GM18951 (cell line): ENCODE measurements around the gene PRR3.
"Not testable (repeated sequence)": the region's sequence is repeated elsewhere in the genome, so short reads cannot be mapped to it uniquely, and the experiment has no call there.

Experiments used
- POLR2A ChIP-seq: IDR thresholded peaks from 4 replicates; pipeline ENCODE4 v1.6.1; 2011; ENCODE audit warnings: mild to moderate bottlenecking; ENCODE audit not compliant: insufficient read length, insufficient read depth; ENCODE audit errors: extremely low read depth
- in situ Hi-C: fragments of 300-500 bp; cut with MboI; formaldehyde crosslinking; loops from one replicate; pipeline ENCODE4 v1.12.0; 2022; ENCODE audit warnings: low sequenced_read_pairs, mixed read lengths, inconsistent platforms; ENCODE audit not compliant: unreplicated experiment

PRR3 gene

GRCh38 chr6:30520522-30520921, 36.6 kb upstream of the PRR3 start:
- no peak for TF ChIP-seq POLR2A
- in situ Hi-C loops: no loop called here

GRCh38 chr6:30521082-30521481, 36.0 kb upstream of the PRR3 start:
- in situ Hi-C loops: not testable (repeated sequence)

GRCh38 chr6:30521952-30522351, 35.1 kb upstream of the PRR3 start:
- in situ Hi-C loops: not testable (repeated sequence)

- in situ Hi-C loops: not testable (repeated sequence)
Observed at GRCh38 chr6:30526444-30526843, 30.7 kb upstream of the PRR3 start.

- in situ Hi-C loops: not testable (repeated sequence)
Observed at GRCh38 chr6:30529349-30529875, 27.7 kb upstream of the PRR3 start.

GRCh38 chr6:30530014-30530413, 27.1 kb upstream of the PRR3 start:
- in situ Hi-C loops: loop anchor here (5.0 kb wide), 1 partner anchor 38 kb away; no protein-coding TSS in a partner anchor
- no peak for TF ChIP-seq POLR2A

- no peak for TF ChIP-seq POLR2A
- in situ Hi-C loops: loop anchor here (5.0 kb wide), 1 partner anchor 41 kb away; no protein-coding TSS in a partner anchor
Observed at GRCh38 chr6:30533460-30534294, 23.4 kb upstream of the PRR3 start.

GRCh38 chr6:30537931-30538330, 19.2 kb upstream of the PRR3 start:
- in situ Hi-C loops: no loop called here
- no peak for TF ChIP-seq POLR2A

GRCh38 chr6:30541515-30542403, 15.3 kb upstream of the PRR3 start:
- in situ Hi-C loops: no loop called here
- no peak for TF ChIP-seq POLR2A

DNA sequence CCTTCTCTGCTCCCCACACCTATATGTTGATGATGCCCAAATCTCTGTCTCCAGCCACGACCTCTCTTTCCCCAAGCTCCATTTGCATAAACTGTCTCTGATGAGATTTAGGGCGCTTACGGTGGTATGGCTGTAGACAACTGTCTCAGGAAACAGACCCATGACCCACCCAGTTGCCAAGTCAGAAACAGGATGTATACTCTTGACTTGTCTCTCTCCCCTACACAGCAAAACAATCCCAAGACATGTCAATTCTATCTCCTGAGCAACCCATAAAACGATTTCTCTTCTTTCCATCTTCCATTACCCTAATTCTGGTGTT, 14.7 kb upstream of the PRR3 start:
- no peak for TF ChIP-seq POLR2A
- in situ Hi-C loops: no loop called here

DNA sequence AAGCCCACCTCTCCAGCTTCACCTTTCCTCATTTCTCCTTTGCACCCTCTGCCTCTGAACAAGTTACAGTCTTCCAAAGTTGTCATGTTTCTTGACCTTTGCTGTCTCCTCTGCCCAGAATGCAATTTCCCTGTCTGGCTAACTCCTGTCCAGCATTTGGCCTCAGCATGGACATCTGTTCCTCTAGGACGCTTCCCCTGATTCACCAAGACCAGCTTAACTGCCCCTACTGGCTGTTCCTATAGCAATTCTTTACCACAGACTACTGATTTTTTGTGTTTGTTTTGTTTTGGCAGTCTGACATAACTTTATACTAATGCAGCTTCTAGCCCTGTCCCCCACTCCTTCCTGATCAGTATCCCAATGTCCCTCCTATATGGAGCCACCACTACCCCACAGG, 14.2 kb upstream of the PRR3 start:
- in situ Hi-C loops: no loop called here
- no peak for TF ChIP-seq POLR2A

GRCh38 chr6:30543821-30544220, 13.3 kb upstream of the PRR3 start:
- TF ChIP-seq POLR2A: no peak
- in situ Hi-C loops: no loop called here

- TF ChIP-seq POLR2A: no peak
- in situ Hi-C loops: no loop called here
Observed at GRCh38 chr6:30544666-30545272, 12.3 kb upstream of the PRR3 start.

DNA sequence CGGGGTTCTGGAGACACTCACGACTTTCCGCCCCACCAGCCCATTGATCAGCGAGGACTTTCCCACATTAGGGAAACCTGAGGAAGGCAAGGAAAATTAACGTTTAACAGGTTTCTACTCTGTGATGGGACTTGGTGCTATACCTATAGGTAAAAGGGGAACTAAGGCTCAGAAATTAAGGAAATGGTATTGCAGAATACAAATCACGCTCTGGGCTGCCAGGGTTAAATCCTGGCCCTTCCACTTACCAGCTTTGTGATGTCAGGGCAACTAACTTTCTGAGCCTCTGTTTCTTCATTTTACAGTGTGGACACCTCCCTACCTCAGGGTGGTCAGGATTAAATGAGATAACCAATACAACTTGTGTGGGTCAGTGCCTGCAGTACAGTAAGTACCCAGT, 9.6 kb upstream of the PRR3 start:
- in situ Hi-C loops: no loop called here
- no peak for TF ChIP-seq POLR2A
